DND-41 (cell line): Measurements from ENCODE around the gene PITX3.

Experiments
- ATAC-seq: fragments of 200-7000 bp; cut with Tn5 transposase; 3 replicates; pipeline ENCODE4 v1.9.1; 2021; ENCODE audit warnings: low read depth; ENCODE audit not compliant: insufficient read depth
- DNase-seq: peaks from one replicate; pipeline ENCODE4 v3.0.0-alpha.2; 2020
- H2AFZ ChIP-seq: 2 replicates; pipeline ENCODE4 v1.6.0; 2012; ENCODE audit warnings: low read depth, low read length
- H3K27ac ChIP-seq: 2 replicates; pipeline ENCODE4 v1.5.1; 2012; ENCODE audit warnings: low read length, inconsistent platforms
- H3K27me3 ChIP-seq: fragments of 200-600 bp; sonication (generic); 2 replicates; pipeline ENCODE4 v1.6.0; 2012; ENCODE audit warnings: low read length, mild to moderate bottlenecking, inconsistent platforms; ENCODE audit not compliant: insufficient read depth, poor library complexity
- H3K36me3 ChIP-seq: 2 replicates; pipeline ENCODE4 v1.5.1; 2012; ENCODE audit warnings: low read length, inconsistent platforms; ENCODE audit not compliant: insufficient read depth
- H3K4me1 ChIP-seq: 2 replicates; pipeline ENCODE4 v1.5.1; 2012; ENCODE audit warnings: mild to moderate bottlenecking, low read length; ENCODE audit not compliant: insufficient read depth
- H3K4me2 ChIP-seq: 2 replicates; pipeline ENCODE4 v1.6.0; 2012; ENCODE audit warnings: mild to moderate bottlenecking, moderate library complexity, low read length, inconsistent platforms; ENCODE audit not compliant: insufficient read depth
- H3K4me3 ChIP-seq, 2 experiments: fragments of 200-600 bp in 1 of 2; shearing (Covaris generic) in 1 of 2; 2 replicates each; pipeline ENCODE4 v1.5.1; 2012 to 2016; ENCODE audit warnings: inconsistent platforms in 2 of 2, low read length in 2 of 2, mild to moderate bottlenecking in 2 of 2, low read depth in 1 of 2, moderate library complexity in 1 of 2
- H3K79me2 ChIP-seq: 2 replicates; pipeline ENCODE4 v1.6.0; 2012; ENCODE audit warnings: low read length, inconsistent platforms; ENCODE audit not compliant: insufficient read depth
- H3K9ac ChIP-seq: 2 replicates; pipeline ENCODE4 v1.6.0; 2012; ENCODE audit warnings: low read depth, mild to moderate bottlenecking, inconsistent platforms, low read length, moderate library complexity
- H3K9me3 ChIP-seq: 2 replicates; pipeline ENCODE4 v1.5.1; 2012; ENCODE audit warnings: low read length, moderate library complexity, mild to moderate bottlenecking, inconsistent platforms; ENCODE audit not compliant: insufficient read depth, severe bottlenecking
- H4K20me1 ChIP-seq: 2 replicates; pipeline ENCODE4 v1.6.0; 2012; ENCODE audit warnings: low read length; ENCODE audit not compliant: insufficient read depth
- EZH2 ChIP-seq: IDR thresholded peaks from 3 replicates; pipeline ENCODE4 v1.6.1; 2012; ENCODE audit warnings: borderline replicate concordance, low read depth, mild to moderate bottlenecking, moderate library complexity, low read length, inconsistent platforms; ENCODE audit not compliant: severe bottlenecking
- TF ChIP-seq, protein P1 (sequence below): IDR thresholded peaks from 2 replicates; pipeline ENCODE4 v1.5.1; 2012; ENCODE audit warnings: borderline replicate concordance, low read length, moderate library complexity, mild to moderate bottlenecking; ENCODE audit not compliant: poor library complexity, severe bottlenecking; ENCODE audit errors: extremely low read depth

PITX3 gene

DNA sequence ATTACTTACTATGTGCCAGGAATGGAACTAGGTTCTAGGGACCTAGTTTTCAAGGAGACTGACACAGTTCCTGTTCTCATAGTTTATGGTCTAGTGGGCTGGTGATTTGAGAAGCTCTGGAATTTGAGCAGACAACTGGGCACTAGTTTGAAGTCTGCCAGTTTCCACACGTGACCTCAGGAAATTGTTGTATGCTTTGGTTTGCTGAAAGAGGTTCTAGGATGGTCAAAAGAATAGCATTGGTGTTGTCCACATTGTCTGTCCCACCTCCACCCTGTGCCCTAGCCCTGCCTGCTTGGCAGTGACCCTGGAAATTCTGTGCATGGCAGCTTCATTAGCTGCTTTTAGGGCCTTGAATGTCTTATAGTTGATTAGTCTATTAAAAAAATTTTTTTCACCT lies 32.8 kb upstream of the PITX3 start:
- Histone ChIP-seq H3K27ac (no peak overlapping the region), H3K27me3 (no peaks in the 10 kb centered on the region), H4K20me1 (peaks cover 28% of the 10 kb centered on the region), H3K9me3 (no peaks in the 10 kb centered on the region), H3K4me2 (no peak overlapping the region), H3K9ac (no peak overlapping the region), H3K79me2 (peaks cover 83% of the 10 kb centered on the region), H3K36me3 (peaks cover 14% of the 10 kb centered on the region), H2AFZ (no peak overlapping the region), H3K4me3 (no peak overlapping the region), H3K4me1 (no peaks in the 10 kb centered on the region)
- ATAC-seq (no peak), DNase-seq (no peak)
- TF ChIP-seq, protein P1, sequence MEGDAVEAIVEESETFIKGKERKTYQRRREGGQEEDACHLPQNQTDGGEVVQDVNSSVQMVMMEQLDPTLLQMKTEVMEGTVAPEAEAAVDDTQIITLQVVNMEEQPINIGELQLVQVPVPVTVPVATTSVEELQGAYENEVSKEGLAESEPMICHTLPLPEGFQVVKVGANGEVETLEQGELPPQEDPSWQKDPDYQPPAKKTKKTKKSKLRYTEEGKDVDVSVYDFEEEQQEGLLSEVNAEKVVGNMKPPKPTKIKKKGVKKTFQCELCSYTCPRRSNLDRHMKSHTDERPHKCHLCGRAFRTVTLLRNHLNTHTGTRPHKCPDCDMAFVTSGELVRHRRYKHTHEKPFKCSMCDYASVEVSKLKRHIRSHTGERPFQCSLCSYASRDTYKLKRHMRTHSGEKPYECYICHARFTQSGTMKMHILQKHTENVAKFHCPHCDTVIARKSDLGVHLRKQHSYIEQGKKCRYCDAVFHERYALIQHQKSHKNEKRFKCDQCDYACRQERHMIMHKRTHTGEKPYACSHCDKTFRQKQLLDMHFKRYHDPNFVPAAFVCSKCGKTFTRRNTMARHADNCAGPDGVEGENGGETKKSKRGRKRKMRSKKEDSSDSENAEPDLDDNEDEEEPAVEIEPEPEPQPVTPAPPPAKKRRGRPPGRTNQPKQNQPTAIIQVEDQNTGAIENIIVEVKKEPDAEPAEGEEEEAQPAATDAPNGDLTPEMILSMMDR, result no peak
- no peak for TF ChIP-seq EZH2

DNA sequence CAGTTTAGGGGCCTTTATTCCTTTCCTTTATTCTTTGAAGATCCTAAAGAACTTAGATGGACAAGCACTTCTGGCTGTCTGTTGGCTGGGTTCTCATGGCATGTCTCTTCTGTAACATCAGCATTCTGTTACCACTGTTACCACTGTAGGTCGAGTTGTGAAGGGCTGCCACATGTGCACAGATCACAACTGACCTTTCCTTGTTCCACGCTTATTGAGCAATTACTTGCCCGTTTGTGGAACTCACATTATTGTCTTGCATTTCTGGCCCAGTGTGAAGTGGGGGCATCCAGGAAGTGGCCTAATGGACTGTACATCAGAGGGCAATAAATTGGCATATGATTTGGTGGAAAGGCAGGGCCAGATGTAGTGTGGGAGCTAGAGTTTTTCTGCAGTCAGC lies 27.7 kb upstream of the PITX3 start:
- H4K20me1 ChIP-seq, result peaks cover 45% of the 10 kb centered on the region
- TF ChIP-seq, protein P1, result no peak
- TF ChIP-seq EZH2, result no peak
- H3K27ac ChIP-seq, result no peak overlapping the region
- no peak for DNase-seq
- H3K27me3 ChIP-seq, result no peaks in the 10 kb centered on the region
- peaks cover 37% of the 10 kb centered on the region for H3K36me3 ChIP-seq
- ATAC-seq, result no peak
- H3K79me2 ChIP-seq, result peaks cover 79% of the 10 kb centered on the region
- H3K4me2 ChIP-seq, result no peak overlapping the region
- no peaks in the 10 kb centered on the region for H3K4me1 ChIP-seq
- H3K9ac ChIP-seq, result no peak overlapping the region
- no peak overlapping the region for H3K4me3 ChIP-seq
- H3K9me3 ChIP-seq, result no peaks in the 10 kb centered on the region
- H2AFZ ChIP-seq, result no peak overlapping the region

DNA sequence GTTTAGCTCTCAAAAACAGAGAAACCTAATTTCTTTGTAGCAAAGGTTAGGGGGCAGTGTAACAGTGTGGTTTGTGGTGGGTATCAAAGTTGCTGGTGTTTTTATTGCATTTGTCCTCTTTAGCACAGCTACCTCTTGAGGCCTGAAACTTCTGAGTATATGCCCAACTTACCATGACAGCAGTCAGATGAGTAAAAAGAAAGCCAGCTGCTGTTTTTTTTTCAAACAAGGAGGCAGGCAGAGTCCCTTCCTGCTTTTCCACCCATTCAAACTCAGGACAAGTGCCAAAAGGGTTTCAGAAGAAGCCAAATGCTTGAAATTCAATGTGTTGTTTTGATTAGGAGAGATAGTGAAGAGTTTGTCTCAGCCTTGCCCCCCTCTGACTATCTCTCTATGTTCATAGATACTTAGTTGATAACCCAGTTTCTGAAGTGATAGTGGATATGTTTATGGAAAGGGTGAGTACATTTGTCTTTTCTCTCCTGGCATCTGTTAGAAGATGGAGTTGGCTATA lies 27.1 kb upstream of the PITX3 start:
- no peaks in the 10 kb centered on the region for H3K27me3 ChIP-seq
- H2AFZ ChIP-seq, result no peak overlapping the region
- H3K4me1 ChIP-seq, result no peaks in the 10 kb centered on the region
- H3K9ac ChIP-seq, result no peak overlapping the region
- H3K4me3 ChIP-seq, result no peak overlapping the region
- DNase-seq, result no peak
- peaks cover 39% of the 10 kb centered on the region for H4K20me1 ChIP-seq
- H3K36me3 ChIP-seq, result peaks cover 41% of the 10 kb centered on the region
- no peak overlapping the region for H3K4me2 ChIP-seq
- no peaks in the 10 kb centered on the region for H3K9me3 ChIP-seq
- no peak for ATAC-seq
- no peak for TF ChIP-seq EZH2
- TF ChIP-seq, protein P1, result no peak
- H3K27ac ChIP-seq, result no peak overlapping the region
- H3K79me2 ChIP-seq, result peaks cover 79% of the 10 kb centered on the region

DNA sequence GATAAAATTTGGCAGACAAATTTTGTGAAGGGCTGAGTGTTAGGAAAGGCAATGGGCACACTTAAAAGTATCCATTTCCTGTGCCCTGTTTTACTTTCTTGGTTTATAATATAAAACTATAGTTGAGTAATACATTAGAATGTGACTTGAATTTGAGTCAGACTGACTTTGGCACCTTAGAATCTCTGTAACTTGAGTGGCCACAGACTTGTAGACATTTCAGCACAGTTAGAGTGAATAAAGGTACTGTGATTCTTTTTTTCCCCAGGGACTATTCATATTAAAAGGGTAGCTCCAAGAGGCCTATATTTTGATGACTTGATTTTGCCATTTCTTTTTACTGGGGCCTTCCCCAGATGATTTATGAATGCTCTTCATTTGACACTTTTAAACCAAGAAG lies 26.4 kb upstream of the PITX3 start:
- DNase-seq (no peak), ATAC-seq (no peak)
- no peaks in the 10 kb centered on the region for H3K9me3 ChIP-seq
- H3K27me3 ChIP-seq, result no peaks in the 10 kb centered on the region
- H3K27ac ChIP-seq, result no peak overlapping the region
- no peak overlapping the region for H3K4me2 ChIP-seq
- no peak overlapping the region for H2AFZ ChIP-seq
- TF ChIP-seq, protein P1, result no peak
- no peaks in the 10 kb centered on the region for H3K4me1 ChIP-seq
- peaks cover 39% of the 10 kb centered on the region for H4K20me1 ChIP-seq
- no peak overlapping the region for H3K9ac ChIP-seq
- H3K79me2 ChIP-seq, result peaks cover 80% of the 10 kb centered on the region
- H3K36me3 ChIP-seq, result peaks cover 48% of the 10 kb centered on the region
- H3K4me3 ChIP-seq, result no peak overlapping the region
